GM21447 (cell line): ENCODE results near the gene PSTPIP2.
"Not testable (repeated sequence)": the region's sequence is repeated elsewhere in the genome, so short reads cannot be mapped to it uniquely, and the experiment has no call there.

Source experiments
- ATAC-seq: cut with Tn5 transposase; IDR thresholded peaks from one replicate; pipeline ENCODE4 v1.9.1; 2021; ENCODE audit not compliant: unreplicated experiment

Gene PSTPIP2

DNA sequence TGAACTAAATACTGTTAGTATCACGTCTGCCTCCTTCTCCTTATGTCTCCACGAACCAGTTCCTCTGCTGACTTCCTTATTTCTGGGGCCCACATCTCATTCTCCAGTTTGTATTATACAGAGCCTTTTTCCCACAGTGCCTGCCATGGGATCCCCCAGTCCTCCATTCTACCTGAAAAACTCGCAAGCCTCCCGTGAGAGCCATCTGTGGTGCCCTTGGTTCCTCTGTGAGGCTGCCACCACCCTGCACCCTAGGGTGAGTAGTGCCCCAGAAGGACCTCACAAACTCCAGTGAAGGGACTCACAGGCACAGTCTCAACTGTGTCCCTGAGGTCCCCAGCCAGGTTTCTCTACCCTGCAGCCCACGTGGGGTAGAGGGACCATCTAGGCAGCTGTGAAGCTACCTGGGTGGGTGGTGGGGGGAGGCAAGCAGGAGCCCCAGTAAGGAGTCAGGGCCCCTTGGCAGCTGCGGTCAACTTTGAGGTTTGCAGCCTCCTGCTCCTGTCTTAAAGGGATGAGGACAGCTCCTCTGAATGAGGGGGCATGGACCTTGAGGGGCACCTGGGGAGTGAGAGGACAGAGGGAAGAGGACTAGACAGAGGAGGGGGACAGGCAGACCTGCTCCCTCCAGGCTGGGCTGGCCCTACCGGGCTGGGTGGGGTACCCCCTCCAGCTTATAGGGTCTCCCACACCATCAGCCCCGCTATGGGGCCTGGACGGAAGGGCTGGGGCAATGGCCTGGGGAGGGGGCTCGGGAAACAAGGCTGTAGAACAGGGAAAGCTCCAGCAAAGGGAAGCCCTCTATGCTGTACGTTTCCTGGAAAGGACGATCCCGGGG, 1.0 kb downstream of the PSTPIP2 start:
- peak; percentile 37 for ATAC-seq

DNA sequence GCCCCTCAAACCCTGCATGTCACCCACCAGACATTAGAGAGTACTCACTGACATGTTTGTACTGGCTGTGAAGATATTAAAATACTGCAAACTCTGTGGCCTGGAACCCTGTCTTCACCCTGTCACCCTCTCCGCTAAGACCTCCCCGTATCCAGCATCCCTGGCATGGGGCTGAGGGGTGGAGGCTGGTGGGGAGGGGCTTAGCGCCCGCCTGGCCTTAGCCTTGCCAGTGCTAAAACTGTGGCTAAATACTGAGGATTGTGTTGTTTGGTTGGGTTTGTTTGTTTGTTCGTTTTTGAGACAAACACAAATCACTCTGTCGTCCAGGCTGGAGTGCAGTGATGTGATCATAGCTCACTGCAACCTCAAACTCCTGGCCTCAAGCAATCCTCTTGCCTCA, 1.8 kb downstream of the PSTPIP2 start:
- no peak for ATAC-seq

DNA sequence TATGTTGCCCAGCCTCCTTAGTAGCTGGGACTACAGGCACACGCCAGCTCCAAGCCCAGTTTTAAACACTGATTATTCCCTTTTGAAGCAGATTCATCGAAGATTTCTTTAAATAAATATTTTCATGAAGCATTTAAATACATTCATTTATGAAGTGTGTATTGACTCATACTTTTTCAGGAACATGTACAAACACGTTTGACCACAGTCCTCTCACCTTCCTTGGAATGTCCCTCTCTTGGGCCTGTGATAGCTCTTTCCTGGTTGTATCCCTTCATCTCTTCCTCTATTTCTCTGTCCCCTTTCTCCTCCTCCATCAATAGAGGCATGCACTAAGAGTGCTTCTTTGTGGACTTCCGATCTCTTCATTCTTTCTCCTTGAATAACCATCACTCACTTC, 2.5 kb downstream of the PSTPIP2 start:
- ATAC-seq, result no peak

DNA sequence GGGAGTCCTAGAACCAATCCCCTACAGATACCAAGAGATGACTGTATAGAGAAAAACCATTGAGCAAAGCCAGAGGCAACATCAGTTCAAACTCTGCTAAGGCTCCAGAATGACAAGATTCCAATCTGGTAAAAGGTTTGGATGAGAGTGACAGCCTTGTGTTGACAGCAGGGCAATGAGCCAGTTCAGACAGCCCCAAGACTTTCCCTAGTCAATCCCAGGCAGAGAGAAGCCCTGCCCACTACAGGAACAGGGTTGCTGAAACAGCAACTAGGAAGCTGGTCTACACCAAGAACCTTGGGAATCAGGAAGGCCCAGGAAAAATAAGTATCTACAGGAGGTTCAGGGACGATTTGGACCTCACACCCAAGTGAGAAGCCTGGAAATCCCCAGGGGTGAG, 3.3 kb downstream of the PSTPIP2 start:
- no peak for ATAC-seq

DNA sequence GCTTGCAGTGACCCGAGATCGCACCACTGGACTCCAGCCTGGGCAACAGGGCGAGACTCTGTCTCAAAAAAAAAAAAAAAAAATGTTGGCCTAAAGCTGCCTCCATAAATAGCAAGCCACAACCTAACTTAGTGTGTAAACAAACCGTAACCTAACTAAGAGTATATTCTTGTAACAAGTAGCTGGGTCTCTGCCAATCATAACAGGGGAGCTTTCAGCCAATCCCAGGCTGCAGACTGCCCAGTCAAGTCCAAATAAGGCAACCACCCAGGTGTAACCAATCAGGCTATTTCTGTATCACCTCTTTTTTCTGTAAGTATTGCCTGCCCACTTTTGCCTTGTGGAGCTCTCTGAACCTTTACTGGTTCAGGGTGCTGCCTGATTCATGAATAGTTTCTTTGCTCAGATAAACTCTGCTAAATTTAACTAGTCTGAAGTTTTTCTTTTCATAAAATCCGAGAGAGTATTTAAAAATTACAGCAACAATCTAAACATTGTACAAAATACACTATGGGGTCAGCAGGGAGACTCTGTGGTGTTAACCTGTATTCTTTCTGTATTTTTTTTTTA, 4.5 kb downstream of the PSTPIP2 start:
- no peak for ATAC-seq

DNA sequence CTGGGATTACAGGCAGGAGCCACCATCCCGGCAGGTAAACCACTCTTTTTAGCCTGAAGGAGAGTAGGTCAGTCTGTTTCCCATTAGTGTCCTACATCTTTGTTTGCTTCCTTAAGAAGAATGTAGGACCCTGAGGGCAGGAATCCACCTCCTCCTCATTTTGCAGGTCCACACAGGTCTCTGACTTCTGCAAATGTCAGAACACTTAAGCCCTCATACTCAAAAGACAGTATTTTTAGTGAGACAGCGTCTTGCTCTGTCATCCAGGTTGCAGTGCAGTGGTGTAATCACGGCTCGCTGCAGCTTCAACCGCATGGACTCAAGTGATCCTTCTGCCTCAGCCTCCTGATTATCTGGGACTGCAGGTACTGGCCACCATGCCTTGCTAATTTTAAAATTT, 9.3 kb downstream of the PSTPIP2 start:
- ATAC-seq, result no peak

DNA sequence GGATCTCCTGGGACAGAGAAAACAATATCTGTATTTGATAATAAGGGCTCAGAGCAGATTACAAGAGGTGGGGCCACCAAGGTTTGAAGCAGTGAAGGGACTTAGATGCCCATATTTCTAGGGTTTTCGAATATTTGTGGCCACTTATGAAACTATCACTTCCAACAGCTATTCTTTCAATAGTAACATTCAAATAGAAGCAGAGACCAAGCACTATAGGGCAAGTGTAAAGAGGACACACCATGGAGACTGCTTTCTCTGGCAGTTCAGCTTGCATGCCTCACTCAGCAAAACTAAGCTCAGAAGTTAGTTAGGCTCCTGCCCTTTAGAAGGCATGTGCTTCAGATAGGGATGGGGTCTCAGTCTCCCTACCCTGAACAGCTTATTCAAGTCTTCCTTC, 10.3 kb downstream of the PSTPIP2 start:
- no peak for ATAC-seq

DNA sequence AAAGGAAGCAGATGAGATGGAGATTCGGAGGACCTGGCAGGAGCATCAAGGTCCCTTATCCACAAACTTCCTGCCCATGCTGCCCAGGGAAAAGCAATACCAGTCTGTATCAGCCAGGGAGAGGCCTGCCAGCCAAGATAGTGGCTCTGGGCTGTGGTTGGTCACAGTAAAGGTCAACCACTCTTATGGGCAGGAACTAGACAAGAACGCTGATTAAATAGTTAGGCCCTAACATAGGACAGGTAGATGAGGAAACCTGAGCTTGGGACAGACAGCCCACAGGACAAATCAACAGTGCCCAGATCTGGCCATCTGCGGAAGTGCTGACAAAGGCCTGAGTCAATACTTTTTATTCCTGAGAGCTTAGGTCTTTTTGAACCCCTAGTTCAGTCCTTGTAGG, 10.7 kb downstream of the PSTPIP2 start:
- ATAC-seq, result no peak

DNA sequence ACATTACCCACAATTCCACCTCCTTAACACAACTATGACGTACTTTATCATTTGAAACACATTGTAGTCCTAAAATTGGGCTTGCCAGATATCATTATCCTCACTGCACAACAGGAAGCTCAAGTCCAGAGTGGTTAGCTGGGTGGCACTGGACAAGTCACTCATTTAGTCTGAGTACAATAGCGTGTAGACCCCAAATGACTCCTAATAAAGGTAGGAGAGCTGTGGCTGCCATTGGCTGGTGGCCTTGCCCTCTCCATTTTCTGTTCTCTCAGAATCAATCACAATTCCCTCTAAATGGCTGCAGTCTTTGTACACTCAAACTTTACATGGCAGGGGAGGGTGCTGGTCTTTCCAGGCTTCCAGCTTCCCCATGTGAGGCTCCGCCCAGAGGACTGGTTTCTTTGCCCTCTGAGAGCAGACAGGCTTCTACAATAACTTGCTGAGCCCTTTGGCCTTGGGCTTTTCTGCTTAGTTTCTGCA, 11.7 kb downstream of the PSTPIP2 start:
- ATAC-seq, result no peak

DNA sequence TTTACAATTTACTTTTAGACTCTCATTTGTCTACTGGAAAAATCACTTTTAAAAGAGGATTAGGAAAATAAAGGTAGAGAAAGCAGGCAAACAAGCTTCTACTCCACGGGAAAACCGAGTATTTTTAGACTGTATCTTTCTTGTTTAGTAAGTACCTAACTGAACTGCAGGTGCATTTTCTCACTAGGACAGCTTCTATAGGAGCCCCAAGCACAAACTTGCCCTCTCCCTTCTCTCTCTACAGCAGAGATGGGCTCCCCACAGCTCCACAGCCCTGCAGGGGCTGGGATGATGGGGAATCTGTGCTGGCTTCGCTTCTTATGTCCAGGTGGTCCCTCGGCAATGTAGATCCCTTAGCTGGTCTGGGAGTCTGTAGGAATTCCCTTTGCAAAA, 16.2 kb downstream of the PSTPIP2 start:
- no peak for ATAC-seq

DNA sequence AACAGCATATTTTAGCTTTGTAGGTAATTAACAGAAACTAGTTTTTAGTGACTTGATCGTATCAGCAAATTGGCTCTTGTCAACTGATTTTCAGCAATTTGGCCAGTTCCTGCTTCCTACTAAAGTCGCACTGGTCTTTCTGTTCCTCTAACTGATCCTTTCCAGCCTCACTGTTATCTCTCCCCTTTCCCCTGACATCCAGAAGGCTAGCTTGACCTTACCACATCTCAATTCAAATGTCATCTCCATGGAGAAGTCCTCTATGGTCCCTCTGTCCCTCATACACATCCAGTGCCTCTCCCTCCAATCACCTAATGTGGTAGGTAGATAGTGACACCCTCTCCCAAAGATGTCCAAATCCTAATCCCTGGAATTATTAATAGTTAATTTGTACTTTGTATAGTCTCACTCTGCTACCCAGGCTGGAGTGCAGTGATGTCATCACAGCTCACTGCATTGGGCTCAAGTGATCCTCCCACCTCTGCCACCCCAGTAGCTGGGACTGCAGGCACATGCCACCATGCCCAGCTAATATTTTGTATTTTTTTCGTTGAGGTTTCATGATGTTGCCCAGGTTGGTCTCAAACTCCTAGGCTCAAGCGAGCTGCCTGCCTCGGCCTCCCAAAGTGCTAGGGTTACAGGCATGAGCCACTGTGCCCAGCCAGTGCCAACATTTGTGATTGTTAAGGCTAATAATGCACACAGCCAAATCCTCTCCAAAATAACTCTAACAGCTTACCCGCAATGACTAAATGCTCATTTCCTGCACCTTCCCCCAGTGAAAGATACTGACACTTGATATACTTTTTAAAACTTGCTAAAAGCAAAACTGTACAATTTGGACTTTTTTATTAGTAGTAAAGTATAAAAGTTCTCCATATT, 16.9 kb downstream of the PSTPIP2 start:
- peak; percentile 66 for ATAC-seq

DNA sequence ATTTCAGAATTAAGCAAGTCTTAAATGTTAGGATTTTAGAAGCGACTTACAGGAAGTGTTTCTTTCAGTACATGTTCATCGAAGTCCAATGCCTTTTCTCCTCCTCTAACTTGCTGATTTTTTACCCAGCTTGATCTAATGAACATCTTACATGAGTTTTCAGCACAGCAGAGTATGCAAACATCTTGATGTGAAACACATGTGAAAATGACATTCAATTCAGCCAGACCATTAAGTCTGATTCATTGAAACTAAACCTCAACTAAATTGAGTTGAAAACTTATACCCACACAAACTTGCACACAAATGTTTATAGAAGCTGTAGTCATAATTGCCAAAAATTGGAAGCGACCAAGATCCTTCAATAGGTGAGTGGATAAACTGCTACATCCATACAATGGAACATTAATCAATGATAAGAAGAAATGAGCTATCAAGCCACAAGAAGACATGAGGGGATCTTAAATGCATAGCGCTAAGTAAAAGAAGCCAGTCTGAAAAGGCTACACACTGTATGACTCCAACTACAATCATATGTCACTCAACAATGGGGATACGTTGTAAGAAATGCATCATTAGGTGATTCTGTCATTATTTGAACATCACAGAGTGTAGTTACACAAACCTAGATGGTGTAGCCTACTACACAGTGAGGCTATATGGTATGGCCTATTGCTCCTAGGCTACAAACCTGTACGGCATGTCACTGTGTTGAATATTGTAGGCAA, 18.5 kb downstream of the PSTPIP2 start:
- ATAC-seq, result no peak

DNA sequence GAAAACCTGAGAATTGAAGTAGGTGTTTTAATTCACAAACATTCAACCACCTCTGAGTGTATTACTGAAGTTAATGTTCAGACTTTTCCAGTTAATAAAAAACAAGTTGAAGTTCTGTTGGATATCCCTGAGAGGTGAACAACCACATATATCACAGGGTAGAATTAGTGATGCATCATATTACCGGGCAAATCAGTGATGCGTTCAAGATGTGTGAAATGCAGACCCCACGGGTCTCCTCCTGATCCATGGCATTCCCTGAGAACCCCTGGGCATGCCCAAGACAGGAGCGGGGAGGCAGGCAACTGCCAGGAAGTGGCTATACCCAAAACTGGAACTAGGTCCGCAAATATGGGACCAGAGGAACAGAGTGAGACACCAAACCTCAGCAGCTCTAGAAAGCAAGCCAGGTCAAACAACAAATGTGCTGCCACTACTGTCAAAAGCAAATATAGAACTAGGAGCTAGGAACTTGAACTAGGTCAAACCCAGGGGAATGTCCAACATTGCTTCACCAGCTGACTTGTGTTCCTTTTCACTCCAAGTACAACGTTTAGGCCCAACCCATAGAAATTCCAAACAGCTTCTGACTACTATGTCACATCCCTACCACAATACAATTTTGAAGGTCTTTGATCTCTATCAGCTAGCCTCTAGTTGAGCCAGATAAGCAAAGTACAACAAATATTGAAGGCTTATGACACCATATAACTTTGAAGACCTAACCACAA, 20.2 kb downstream of the PSTPIP2 start:
- no peak for ATAC-seq

DNA sequence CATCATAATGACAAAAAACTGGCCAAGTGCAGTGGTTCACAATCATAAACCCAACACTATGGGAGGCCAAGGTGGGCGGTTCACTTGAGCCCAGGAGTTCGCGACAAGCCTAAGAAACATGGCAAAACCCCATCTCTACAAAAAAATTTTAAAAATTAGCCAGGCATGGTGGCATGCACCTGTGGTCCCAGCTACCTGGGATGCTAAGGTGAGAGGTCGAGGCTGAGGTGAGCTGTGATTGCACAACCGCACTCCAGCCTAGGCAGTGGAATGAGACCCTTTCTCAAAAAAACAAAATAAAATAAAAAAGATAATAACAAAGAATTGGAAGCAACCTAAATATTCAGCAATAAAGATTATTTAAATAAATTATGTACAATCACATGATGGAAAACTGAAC, 21.8 kb downstream of the PSTPIP2 start:
- no peak for ATAC-seq

DNA sequence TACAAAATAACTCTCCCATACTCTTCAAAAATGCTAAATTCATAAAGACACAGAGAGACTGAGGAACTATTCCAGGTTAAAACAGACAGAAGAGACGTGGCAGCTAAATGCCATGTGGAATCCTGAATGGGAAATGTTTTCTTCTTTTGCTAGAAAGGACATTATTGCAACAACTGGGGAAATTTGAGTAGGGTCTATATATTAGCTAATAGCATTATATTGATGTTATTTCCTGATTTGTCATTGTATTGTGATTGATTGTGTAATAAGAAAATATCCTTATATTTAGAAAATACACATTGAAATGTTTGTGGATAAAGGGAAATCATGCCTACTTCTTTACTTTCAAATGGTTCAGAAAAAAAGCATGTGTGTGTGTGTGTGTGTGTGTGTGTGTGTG, 23.4 kb downstream of the PSTPIP2 start:
- no peak for ATAC-seq

DNA sequence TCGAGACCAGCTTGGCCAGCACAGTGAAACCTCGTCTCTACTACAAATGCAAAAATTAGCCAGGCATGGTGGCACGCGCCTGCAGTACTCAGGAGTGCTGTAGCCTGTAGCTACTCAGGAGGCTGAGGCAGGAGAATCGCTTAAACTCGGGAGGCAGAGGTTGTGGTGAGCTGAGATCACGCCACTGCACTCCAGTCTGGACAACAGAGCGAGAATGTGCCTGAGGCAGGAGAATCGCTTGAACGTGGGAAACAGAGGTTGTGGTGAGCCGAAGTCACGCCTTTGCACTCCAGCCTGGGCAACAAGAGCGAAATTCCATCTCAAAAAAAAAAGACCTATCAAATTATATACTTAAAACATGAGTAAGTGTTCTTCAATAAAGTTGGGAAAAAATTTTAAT, 24.7 kb downstream of the PSTPIP2 start:
- not testable (repeated sequence) for ATAC-seq

DNA sequence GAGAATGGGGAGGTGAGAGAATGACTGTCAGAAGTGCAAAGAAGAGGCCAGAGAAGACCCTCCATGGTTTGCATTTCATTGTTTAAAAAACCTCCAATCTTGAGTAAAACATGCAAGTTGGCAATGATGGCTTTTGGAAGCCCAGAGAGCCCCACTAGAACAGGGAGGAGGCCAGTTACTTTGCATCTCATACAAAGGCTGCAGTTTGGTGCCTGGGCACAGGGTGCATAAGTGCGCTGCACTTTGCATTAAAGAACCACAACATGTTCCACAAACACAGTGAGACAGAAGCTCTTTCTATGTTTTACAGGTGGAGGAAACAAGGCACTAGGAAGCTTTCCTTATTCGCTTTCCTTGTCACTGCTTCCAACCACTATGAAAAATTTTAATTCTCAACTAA, 25.4 kb downstream of the PSTPIP2 start:
- ATAC-seq, result no peak

DNA sequence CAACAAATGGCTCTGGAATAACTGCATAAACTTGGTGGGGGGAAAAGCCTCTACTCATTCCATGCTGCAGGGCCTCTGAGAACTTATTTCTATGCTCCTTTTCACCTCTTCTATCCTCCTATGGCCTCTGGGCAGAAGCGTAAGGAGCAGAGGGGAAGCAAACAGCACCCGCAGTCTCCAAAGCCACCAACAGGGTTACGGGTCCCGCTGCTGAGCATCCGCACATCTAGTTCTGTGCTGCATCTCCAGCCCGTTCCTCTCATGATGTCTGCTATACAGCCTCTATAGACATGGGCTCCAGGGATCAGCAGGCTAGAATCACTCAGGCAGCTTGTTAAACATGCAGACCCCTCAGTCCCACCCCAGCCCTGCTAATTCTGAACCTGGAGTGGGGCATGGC, 25.9 kb downstream of the PSTPIP2 start:
- no peak for ATAC-seq

DNA sequence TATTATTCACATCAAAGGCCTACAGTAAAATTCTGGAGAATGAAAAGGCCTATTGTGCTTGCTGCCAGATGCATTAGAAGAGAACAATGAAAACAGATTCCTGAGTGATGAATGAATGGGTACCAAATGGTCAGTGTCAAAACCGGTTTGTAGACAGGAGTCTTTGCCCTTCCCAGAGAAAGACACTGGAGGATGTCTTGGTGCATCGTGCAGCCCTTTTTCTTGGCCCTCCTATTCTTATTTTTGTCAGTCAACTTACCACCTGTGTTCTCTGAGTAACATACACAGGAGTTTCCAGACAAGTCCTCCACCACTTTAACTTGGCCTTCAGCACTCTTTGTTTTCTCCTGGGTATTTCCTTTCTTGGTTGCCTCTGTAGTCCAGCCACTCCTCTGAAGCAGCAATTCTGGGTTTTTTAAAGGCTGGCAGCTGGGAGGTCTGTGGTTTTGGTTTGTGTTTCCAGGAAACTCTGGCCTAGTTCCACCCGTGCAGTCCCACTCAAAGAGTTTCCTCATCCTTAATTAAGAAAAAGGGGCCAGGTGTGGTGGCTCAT, 29.4 kb downstream of the PSTPIP2 start:
- ATAC-seq, result no peak

DNA sequence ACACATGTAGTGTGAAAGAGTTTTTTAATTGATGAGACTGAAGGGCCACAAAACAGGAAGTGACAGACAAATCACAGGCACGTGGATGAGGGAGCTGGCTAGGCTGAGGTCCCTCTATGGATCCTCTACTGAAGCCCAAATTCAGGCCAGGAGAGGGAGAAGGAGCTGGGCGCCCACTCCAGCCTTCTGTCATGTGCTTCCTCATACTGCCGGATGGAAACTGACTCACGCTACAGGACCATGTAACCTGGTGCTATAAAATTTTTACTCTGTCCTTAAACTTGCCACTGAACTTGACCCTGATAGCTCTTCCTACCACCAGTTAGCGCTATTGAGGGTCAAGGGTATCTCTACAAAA, 31.3 kb downstream of the PSTPIP2 start:
- ATAC-seq, result no peak
